Measurements from ENCODE around the gene NKD1.

Gene NKD1

DNA sequence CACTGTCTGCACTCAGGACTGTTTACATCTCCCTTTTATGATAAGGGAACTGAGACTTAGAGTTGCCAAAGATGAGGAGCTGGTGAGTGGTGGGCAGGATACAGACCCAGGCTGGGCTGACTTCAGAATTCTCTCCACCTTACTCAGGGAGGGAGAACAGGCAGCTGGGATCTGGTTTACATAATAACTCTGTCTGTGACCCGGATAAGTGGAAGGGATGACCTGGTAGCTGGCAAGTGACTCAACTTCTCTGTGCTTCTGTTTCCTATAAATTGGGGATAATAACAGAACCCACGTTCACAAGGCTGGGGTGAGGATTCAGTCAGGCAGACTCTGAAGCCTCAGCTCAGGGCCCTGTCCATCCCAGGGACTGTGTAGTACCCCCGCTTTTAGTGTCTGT is 130.3 kb downstream of the NKD1 start:
- Histone ChIP-seq H3K9me3 (replicated peaks in 1 of 2; ENCODE audit: control insufficient read depth in 2 of 2, insufficient read depth in 1 of 2, low read depth in 1 of 2, low read length in 2 of 2) (no peaks in the 10 kb centered on the region), H2BK15ac (ENCODE audit: low read length) (no peak overlapping the region), H4K8ac (ENCODE audit: low read depth, low read length) (no peak overlapping the region), H3K27ac (replicated peaks; ENCODE audit: low read length) (no peak overlapping the region), H3K14ac (ENCODE audit: low read length) (no peak overlapping the region), H3K4me3 (ENCODE audit: low read length in 2 of 2) (no peak overlapping the region), H3K36me3 (replicated peaks in 1 of 2; ENCODE audit: control insufficient read depth in 2 of 2, insufficient read depth in 2 of 2, low read length in 2 of 2) (no peaks in the 10 kb centered on the region), H4K91ac (ENCODE audit: low read depth, low read length, poor library complexity) (no peak overlapping the region), H2BK120ac (ENCODE audit: low read depth, low read length) (no peak overlapping the region), H3K4me2 (ENCODE audit: insufficient read depth, low read length, poor library complexity, severe bottlenecking) (no peak overlapping the region), H3K79me1 (ENCODE audit: low read depth, low read length) (no peaks in the 10 kb centered on the region), H3K27me3 (ENCODE audit: control insufficient read depth in 3 of 3, insufficient read depth in 3 of 3, low read depth in 1 of 3, low read length in 3 of 3) (no peaks in the 10 kb centered on the region), H2AK5ac (ENCODE audit: low read depth, low read length) (no peak overlapping the region), H3K4ac (ENCODE audit: low read length) (no peak overlapping the region), H2AFZ (ENCODE audit: low read length) (no peak overlapping the region), H2BK12ac (ENCODE audit: low read length) (no peak overlapping the region), H3K23ac (ENCODE audit: low read depth, low read length, poor library complexity) (no peak overlapping the region), H2BK5ac (ENCODE audit: low read length) (no peak overlapping the region), H3K18ac (ENCODE audit: low read length) (no peak overlapping the region), H3K9ac (ENCODE audit: low read depth, low read length, poor library complexity) (no peak overlapping the region), H3K4me1 (ENCODE audit: control insufficient read depth in 2 of 2, insufficient read depth in 1 of 2, low read depth in 1 of 2, low read length in 2 of 2) (no peaks in the 10 kb centered on the region)
- no peak for DNase-seq (ENCODE audit: low spot score)
- no CpG with 5 or more reads among the region's 3 CpGs for WGBS, 2 donors (ENCODE audit: extremely low coverage in 2 of 2, insufficient read length in 2 of 2, insufficient replicate concordance in 1 of 2)

DNA sequence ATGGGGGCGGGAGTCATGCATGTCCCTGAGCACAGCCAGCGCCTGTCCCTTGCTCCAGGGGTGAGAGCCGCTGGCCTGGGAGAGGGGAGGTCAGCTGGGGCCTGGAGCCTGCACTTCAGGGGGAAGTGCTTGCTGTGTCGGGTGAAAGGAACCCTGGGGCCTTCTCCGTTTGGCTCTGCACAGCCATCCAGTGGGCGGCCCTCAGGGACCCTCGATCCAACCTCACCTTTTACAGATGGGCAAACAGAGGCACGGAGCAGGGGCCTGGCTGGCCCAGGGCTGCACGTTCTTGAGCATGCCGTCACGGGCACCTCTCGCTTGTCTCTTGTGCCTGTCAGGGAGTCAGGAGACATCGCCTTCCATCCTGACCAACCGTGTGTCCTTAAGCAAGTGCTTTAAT is 131.1 kb downstream of the NKD1 start:
- no peak overlapping the region for H3K27ac ChIP-seq (replicated peaks; ENCODE audit: low read length)
- H3K9ac ChIP-seq (ENCODE audit: low read depth, low read length, poor library complexity) = peak overlapping the region; percentile 47
- H2BK5ac ChIP-seq (ENCODE audit: low read length) = no peak overlapping the region
- no peaks in the 10 kb centered on the region for H3K36me3 ChIP-seq (replicated peaks in 1 of 2; ENCODE audit: control insufficient read depth in 2 of 2, insufficient read depth in 2 of 2, low read length in 2 of 2)
- H3K4me2 ChIP-seq (ENCODE audit: insufficient read depth, low read length, poor library complexity, severe bottlenecking) = no peak overlapping the region
- H3K4ac ChIP-seq (ENCODE audit: low read length) = no peak overlapping the region
- no peaks in the 10 kb centered on the region for H3K27me3 ChIP-seq (ENCODE audit: control insufficient read depth in 3 of 3, insufficient read depth in 3 of 3, low read depth in 1 of 3, low read length in 3 of 3)
- H3K4me1 ChIP-seq (ENCODE audit: control insufficient read depth in 2 of 2, insufficient read depth in 1 of 2, low read depth in 1 of 2, low read length in 2 of 2) = no peaks in the 10 kb centered on the region
- no peak overlapping the region for H3K4me3 ChIP-seq (ENCODE audit: low read length in 2 of 2)
- no peak overlapping the region for H3K14ac ChIP-seq (ENCODE audit: low read length)
- no peak for DNase-seq (ENCODE audit: low spot score)
- H3K23ac ChIP-seq (ENCODE audit: low read depth, low read length, poor library complexity) = peak overlapping the region; percentile 13
- H2AK5ac ChIP-seq (ENCODE audit: low read depth, low read length) = no peak overlapping the region
- no peak overlapping the region for H2BK120ac ChIP-seq (ENCODE audit: low read depth, low read length)
- H2BK15ac ChIP-seq (ENCODE audit: low read length) = no peak overlapping the region
- no peak overlapping the region for H4K8ac ChIP-seq (ENCODE audit: low read depth, low read length)
- H3K9me3 ChIP-seq (replicated peaks in 1 of 2; ENCODE audit: control insufficient read depth in 2 of 2, insufficient read depth in 1 of 2, low read depth in 1 of 2, low read length in 2 of 2) = no peaks in the 10 kb centered on the region
- H2AFZ ChIP-seq (ENCODE audit: low read length) = no peak overlapping the region
- H3K79me1 ChIP-seq (ENCODE audit: low read depth, low read length) = no peaks in the 10 kb centered on the region
- no peak overlapping the region for H2BK12ac ChIP-seq (ENCODE audit: low read length)
- peak overlapping the region; percentile 53 for H3K18ac ChIP-seq (ENCODE audit: low read length)
- no CpG with 5 or more reads among the region's 14 CpGs for whole genome bisulfite sequencing, 2 donors (ENCODE audit: extremely low coverage in 2 of 2, insufficient read length in 2 of 2, insufficient replicate concordance in 1 of 2)
- H4K91ac ChIP-seq (ENCODE audit: low read depth, low read length, poor library complexity) = no peak overlapping the region

GRCh38 chr16:50679676-50680555 is 131.7 kb downstream of the NKD1 start:
- Histone ChIP-seq H2BK12ac (ENCODE audit: low read length) (no peak overlapping the region), H2BK120ac (ENCODE audit: low read depth, low read length) (no peak overlapping the region), H3K4ac (ENCODE audit: low read length) (no peak overlapping the region), H3K4me1 (ENCODE audit: control insufficient read depth in 2 of 2, insufficient read depth in 1 of 2, low read depth in 1 of 2, low read length in 2 of 2) (no peaks in the 10 kb centered on the region), H2AK5ac (ENCODE audit: low read depth, low read length) (no peak overlapping the region), H2BK15ac (ENCODE audit: low read length) (no peak overlapping the region), H3K9ac (ENCODE audit: low read depth, low read length, poor library complexity) (no peak overlapping the region), H3K36me3 (replicated peaks in 1 of 2; ENCODE audit: control insufficient read depth in 2 of 2, insufficient read depth in 2 of 2, low read length in 2 of 2) (no peaks in the 10 kb centered on the region), H3K27me3 (ENCODE audit: control insufficient read depth in 3 of 3, insufficient read depth in 3 of 3, low read depth in 1 of 3, low read length in 3 of 3) (no peaks in the 10 kb centered on the region), H3K23ac (ENCODE audit: low read depth, low read length, poor library complexity) (peak overlapping the region; percentile 13), H4K91ac (ENCODE audit: low read depth, low read length, poor library complexity) (no peak overlapping the region), H3K14ac (ENCODE audit: low read length) (no peak overlapping the region), H3K4me3 (ENCODE audit: low read length in 2 of 2) (no peak overlapping the region), H4K8ac (ENCODE audit: low read depth, low read length) (no peak overlapping the region), H3K79me1 (ENCODE audit: low read depth, low read length) (no peaks in the 10 kb centered on the region), H3K18ac (ENCODE audit: low read length) (no peak overlapping the region), H3K4me2 (ENCODE audit: insufficient read depth, low read length, poor library complexity, severe bottlenecking) (no peak overlapping the region), H2BK5ac (ENCODE audit: low read length) (no peak overlapping the region), H3K9me3 (replicated peaks in 1 of 2; ENCODE audit: control insufficient read depth in 2 of 2, insufficient read depth in 1 of 2, low read depth in 1 of 2, low read length in 2 of 2) (no peaks in the 10 kb centered on the region), H2AFZ (ENCODE audit: low read length) (no peak overlapping the region), H3K27ac (replicated peaks; ENCODE audit: low read length) (no peak overlapping the region)
- WGBS, 2 donors (ENCODE audit: extremely low coverage in 2 of 2, insufficient read length in 2 of 2, insufficient replicate concordance in 1 of 2) = no CpG with 5 or more reads among the region's 6 CpGs
- DNase-seq (ENCODE audit: low spot score) = no peak

- no peaks in the 10 kb centered on the region for H3K9me3 ChIP-seq (replicated peaks in 1 of 2; ENCODE audit: control insufficient read depth in 2 of 2, insufficient read depth in 1 of 2, low read depth in 1 of 2, low read length in 2 of 2)
- no peak overlapping the region for H2AK5ac ChIP-seq (ENCODE audit: low read depth, low read length)
- H3K4ac ChIP-seq (ENCODE audit: low read length) = no peak overlapping the region
- no peak overlapping the region for H3K4me3 ChIP-seq (ENCODE audit: low read length in 2 of 2)
- no peak overlapping the region for H2BK12ac ChIP-seq (ENCODE audit: low read length)
- no peak overlapping the region for H3K9ac ChIP-seq (ENCODE audit: low read depth, low read length, poor library complexity)
- no peak overlapping the region for H4K8ac ChIP-seq (ENCODE audit: low read depth, low read length)
- no peak overlapping the region for H2BK5ac ChIP-seq (ENCODE audit: low read length)
- H2BK15ac ChIP-seq (ENCODE audit: low read length) = no peak overlapping the region
- no peaks in the 10 kb centered on the region for H3K79me1 ChIP-seq (ENCODE audit: low read depth, low read length)
- no peaks in the 10 kb centered on the region for H3K4me1 ChIP-seq (ENCODE audit: control insufficient read depth in 2 of 2, insufficient read depth in 1 of 2, low read depth in 1 of 2, low read length in 2 of 2)
- no peak overlapping the region for H3K14ac ChIP-seq (ENCODE audit: low read length)
- H3K27me3 ChIP-seq (ENCODE audit: control insufficient read depth in 3 of 3, insufficient read depth in 3 of 3, low read depth in 1 of 3, low read length in 3 of 3) = no peaks in the 10 kb centered on the region
- H3K18ac ChIP-seq (ENCODE audit: low read length) = no peak overlapping the region
- WGBS, 2 donors (ENCODE audit: extremely low coverage in 2 of 2, insufficient read length in 2 of 2, insufficient replicate concordance in 1 of 2) = no CpG with 5 or more reads among the region's 3 CpGs
- no peak overlapping the region for H4K91ac ChIP-seq (ENCODE audit: low read depth, low read length, poor library complexity)
- no peak for DNase-seq (ENCODE audit: low spot score)
- H3K4me2 ChIP-seq (ENCODE audit: insufficient read depth, low read length, poor library complexity, severe bottlenecking) = no peak overlapping the region
- no peak overlapping the region for H3K27ac ChIP-seq (replicated peaks; ENCODE audit: low read length)
- no peak overlapping the region for H2BK120ac ChIP-seq (ENCODE audit: low read depth, low read length)
- H2AFZ ChIP-seq (ENCODE audit: low read length) = no peak overlapping the region
- H3K23ac ChIP-seq (ENCODE audit: low read depth, low read length, poor library complexity) = no peak overlapping the region
- no peaks in the 10 kb centered on the region for H3K36me3 ChIP-seq (replicated peaks in 1 of 2; ENCODE audit: control insufficient read depth in 2 of 2, insufficient read depth in 2 of 2, low read length in 2 of 2)
Measured at GRCh38 chr16:50680556-50680893, 132.3 kb downstream of the NKD1 start.

Measured in neuronal stem cell (in vitro differentiated cells).